ENCODE results near the gene ATM. TPM values are rescaled to one million over a fixed set of nuclear protein-coding genes. Genes with fewer than 3 reads are reported as not detected.
A peak's percentile ranks its signal among the peaks of the same experiment; 100 is the strongest.
"Not testable (repeated sequence)": the region's sequence is repeated elsewhere in the genome, so short reads cannot be mapped to it uniquely, and the experiment has no call there.

The ATM gene
- total RNA-seq, 1 experiment from 2014 or later = 22.1 TPM

- DNase-seq (ENCODE audit: low read depth) = no peak
These were observed 146.2 kb downstream of the ATM start for GRCh38 chr11:108369064-108369463.

GRCh38 chr11:108370315-108370714, 147.4 kb downstream of the ATM start:
- DNase-seq (ENCODE audit: low read depth) = no peak

DNA sequence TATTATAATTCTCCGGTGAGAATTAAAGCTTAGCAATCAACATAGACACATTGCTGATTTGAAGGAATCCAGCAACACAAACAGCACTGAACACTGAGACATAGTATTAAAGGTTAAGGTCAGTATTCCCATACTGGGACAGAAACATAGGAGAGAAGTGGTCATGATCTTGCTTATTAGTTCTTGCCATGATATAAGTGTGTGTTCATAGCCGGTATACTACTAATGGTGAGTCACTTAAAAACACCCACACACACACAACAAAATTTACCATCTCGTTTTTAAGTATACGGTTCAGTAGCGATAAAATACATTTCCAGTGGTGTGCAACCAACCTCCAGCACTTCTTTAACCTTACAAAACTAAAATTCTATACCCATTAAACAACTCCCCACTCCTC, 148.1 kb downstream of the ATM start:
- DNase-seq (ENCODE audit: low read depth) = no peak

- DNase-seq (ENCODE audit: low read depth) = not testable (repeated sequence)
These were observed 150.6 kb downstream of the ATM start for GRCh38 chr11:108373505-108373904.

- no peak for DNase-seq (ENCODE audit: low read depth)
These were observed 165.7 kb downstream of the ATM start for GRCh38 chr11:108388576-108388975.

DNA sequence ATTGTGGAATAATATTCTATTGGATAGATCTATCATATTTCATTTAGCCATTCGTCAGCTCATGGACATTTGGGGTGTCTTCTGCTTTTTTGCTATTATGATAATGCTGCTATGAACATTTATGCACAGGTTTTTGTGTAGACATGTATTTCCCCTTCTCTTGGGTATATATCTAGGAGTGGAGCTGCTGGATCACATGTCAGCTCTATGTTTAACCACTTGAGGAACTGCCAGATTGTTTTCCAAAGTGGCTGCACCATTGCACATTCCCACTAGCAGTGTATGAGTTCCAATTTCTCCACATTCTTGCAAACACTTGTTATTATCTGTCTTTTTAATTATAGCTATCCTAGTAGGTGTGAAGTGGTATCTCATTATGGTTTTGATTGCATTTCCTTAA, 169.5 kb downstream of the ATM start:
- no peak for DNase-seq (ENCODE audit: low read depth)

DNA sequence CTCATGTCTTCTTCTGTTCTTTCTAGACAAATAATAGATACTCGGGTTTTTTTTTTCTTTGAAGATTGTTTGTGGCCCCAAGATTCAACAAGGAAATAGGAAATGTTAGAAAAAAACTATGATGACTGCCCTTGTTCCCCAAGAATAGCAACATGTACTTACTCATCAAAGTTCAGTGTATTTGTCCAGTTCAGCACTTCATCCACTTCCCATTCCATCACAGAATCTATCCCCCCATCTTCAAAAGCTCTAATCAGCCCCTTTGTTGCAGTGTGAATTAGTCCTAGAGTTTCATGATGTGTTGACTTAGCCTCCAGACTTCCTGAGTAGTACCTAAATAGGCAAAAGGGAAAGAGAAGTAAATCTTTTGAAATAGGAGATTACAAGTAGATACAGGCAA, 170.2 kb downstream of the ATM start:
- DNase-seq (ENCODE audit: low read depth) = no peak

DNA sequence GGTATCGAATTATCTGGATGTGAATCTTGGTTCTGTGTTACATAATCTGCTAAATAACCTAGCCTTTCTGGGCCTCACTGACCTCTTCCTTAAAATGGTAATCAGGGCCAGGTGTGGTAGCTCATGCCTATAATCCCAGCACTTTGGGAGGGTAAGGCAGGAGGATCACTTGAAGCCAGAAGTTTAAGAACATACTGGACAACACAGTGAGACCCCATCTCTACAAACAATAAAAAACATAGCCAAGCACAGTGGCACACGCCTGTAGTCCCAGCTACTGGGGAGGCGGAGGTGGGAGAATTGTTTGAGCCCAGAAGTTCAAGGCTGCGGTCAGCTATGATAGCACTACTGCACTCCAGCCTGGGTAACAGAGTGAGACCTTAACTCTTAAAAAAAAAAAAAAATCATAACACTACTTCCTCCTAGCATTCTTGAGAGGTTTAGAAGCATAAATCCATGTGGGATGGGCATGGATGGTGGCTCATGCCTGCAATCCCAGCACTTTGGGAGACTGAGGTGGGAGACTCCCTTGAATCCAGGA, 171.9 kb downstream of the ATM start:
- no peak for DNase-seq (ENCODE audit: low read depth)

DNA sequence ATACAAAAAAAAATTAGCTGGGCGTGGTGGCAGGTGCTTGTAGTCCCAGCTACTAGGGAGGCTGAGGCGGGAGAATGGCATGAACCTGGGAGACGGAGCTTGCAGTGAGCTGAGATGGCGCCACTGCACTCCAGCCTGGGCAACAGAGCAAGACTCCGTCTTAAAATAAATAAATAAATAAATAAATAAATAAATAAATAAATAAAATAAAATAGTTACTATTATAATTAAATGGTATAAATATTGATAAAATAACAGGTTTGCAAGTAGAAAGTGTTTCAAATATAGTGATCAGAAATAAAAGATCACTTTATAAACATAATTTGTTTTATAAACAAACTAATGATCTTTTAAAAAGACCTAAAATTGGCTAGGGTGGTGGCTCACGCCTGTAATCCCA, 173.8 kb downstream of the ATM start:
- not testable (repeated sequence) for DNase-seq (ENCODE audit: low read depth)

DNA sequence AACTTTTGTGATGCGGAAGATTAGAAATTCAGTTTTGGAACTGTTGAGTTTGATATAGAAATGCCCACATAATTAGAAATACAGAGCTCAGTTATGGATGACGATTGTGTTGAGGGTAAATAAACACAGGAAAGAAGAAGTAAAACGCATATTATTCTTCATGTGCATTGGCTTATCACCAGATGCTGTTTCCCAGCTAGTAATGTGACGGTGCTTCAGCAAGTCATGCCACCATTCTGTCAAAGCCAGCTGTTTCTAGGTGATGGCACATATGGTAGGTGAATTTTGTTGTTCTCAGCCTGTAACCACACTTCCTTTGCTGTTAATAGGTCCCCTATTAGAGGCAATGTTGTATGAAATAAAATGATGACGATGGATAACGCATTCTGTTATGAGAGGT, 175.6 kb downstream of the ATM start:
- no peak for DNase-seq (ENCODE audit: low read depth)

GRCh38 chr11:108402241-108402640, 179.4 kb downstream of the ATM start:
- no peak for DNase-seq (ENCODE audit: low read depth)

GRCh38 chr11:108403052-108403451, 180.2 kb downstream of the ATM start:
- DNase-seq (ENCODE audit: low read depth) = no peak

DNA sequence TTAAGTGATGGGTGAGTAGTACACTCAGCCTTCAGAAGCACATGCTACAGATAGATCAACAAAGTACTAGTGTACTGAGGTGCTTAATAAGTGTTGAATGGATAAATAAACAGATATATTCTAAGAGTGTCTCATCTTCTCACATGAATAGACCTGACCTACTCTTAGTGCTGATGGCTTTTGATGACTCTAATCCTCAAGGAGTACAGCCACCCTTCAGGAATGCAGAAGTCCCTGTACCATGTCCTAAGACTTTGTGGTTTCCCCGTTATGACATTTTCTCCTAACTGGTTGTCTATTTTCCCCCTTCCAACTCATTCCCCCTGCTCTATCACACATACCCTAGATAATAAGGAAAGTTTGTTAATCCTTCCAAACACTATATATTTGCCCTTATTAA, 182.8 kb downstream of the ATM start:
- peak; percentile 36 for DNase-seq (ENCODE audit: low read depth)

GRCh38 chr11:108414958-108415357, 192.1 kb downstream of the ATM start:
- DNase-seq (ENCODE audit: low read depth) = no peak

GRCh38 chr11:108417551-108417950, 194.7 kb downstream of the ATM start:
- peak; percentile 42 for DNase-seq (ENCODE audit: low read depth)

Other genes starting within 250 kb of the ATM start
- gene CUL5, start 214.2 kb upstream of the ATM start, total RNA-seq (2014; rRNA removed; shearing (Covaris generic)) = 27.1 and 28.4 TPM in 2 replicates
- gene ACAT1, start 101.5 kb upstream of the ATM start, total RNA-seq (2014; rRNA removed; shearing (Covaris generic)) = 85.5 and 99.2 TPM in 2 replicates
- 21.2 and 27.8 TPM in 2 replicates for gene NPAT, start 429 bp upstream of the ATM start, total RNA-seq (2014; rRNA removed; shearing (Covaris generic))
- 1.9 TPM in 1 of 2 replicates, not detected in the other for gene C11orf65, start 244.5 kb downstream of the ATM start, total RNA-seq (2014; rRNA removed; shearing (Covaris generic))